ENCODE measurements around the gene NT5DC1. TPM values are rescaled to one million over a fixed set of nuclear protein-coding genes. Genes with fewer than 3 reads are reported as not detected.

The NT5DC1 gene
- total RNA-seq, 1 donor = 7.8 TPM

DNA sequence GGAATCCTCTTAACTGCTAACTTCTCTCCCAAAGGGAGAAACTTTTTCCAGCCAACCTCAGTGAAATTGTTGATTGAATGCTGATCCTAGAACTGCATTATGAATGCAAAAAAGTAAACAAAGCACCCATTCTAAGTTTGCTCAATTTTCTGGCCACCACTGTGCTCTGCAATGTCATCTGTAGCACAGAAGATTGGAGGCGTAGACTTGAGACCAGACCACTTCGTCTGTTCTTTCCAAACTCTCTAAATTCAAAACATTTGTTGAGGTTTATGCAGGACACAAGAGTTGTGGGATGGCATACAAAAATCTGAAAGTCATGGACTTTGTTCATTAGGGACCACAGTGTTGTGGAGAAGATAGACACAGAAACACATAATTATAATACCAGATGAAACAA is 190.1 kb downstream of the NT5DC1 start:
- TF ChIP-seq, protein P1, sequence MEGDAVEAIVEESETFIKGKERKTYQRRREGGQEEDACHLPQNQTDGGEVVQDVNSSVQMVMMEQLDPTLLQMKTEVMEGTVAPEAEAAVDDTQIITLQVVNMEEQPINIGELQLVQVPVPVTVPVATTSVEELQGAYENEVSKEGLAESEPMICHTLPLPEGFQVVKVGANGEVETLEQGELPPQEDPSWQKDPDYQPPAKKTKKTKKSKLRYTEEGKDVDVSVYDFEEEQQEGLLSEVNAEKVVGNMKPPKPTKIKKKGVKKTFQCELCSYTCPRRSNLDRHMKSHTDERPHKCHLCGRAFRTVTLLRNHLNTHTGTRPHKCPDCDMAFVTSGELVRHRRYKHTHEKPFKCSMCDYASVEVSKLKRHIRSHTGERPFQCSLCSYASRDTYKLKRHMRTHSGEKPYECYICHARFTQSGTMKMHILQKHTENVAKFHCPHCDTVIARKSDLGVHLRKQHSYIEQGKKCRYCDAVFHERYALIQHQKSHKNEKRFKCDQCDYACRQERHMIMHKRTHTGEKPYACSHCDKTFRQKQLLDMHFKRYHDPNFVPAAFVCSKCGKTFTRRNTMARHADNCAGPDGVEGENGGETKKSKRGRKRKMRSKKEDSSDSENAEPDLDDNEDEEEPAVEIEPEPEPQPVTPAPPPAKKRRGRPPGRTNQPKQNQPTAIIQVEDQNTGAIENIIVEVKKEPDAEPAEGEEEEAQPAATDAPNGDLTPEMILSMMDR (IDR thresholded peaks at IDR 0.05; ENCODE audit: insufficient read depth, low read depth, low read length) = no peak
- DNase-seq (ENCODE audit: low read depth) = no peak
- no peak overlapping the region for H3K4me3 ChIP-seq (ENCODE audit: low read depth, low read length)

DNA sequence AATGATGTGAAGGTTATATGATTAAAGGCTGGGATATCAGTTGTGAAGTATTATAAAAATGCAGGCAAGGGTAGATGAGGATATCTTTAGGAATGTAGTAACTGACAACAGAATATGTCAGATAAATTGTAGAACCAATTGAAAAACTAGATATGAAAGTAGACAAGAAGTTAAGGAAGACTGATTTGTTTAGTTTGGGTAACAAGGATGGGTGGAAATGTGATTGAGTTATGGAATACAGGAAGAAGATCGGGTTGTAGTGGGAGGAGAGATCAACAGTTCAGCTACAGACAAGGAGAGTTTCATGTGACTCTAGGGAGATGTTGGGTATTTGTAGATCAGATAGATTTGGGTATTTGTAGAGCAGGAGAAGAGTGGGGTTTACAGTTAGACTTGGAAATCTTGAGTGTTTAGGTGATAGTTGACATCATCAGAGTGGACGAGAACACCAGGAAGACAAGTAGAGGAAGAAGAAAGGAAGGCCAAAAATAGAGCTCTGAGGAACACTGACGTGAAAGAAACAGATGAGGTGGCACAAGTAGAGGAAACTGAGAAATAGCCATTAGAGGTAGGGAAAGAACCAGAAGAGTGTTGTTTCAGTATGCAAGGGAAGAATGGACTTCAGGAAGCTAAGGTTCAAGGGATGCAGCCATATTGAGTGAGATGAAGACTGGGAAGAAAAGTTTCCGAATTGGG is 191.2 kb downstream of the NT5DC1 start:
- no peak overlapping the region for H3K4me3 ChIP-seq (ENCODE audit: low read depth, low read length)
- DNase-seq (ENCODE audit: low read depth) = no peak
- TF ChIP-seq, protein P1 (IDR thresholded peaks at IDR 0.05; ENCODE audit: insufficient read depth, low read depth, low read length) = no peak

DNA sequence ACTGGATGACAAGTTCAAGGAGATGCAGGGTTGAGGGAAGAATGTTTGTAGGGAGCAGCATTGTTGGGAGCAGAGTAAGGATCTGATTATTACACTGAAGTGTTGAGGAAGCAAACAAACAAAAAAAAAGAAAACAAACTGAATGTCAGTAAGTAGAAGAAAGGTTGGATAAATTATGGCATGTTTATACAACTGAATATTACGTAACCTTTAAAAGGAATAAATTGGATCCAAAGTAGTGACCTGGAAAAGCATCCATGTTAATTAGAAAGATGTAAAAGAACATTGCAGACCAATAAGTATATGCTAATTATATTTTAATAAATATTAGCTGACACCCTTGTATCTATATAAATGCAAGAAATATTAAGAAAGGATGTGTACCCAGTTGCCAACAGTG is 191.9 kb downstream of the NT5DC1 start:
- DNase-seq (ENCODE audit: low read depth) = no peak
- no peak overlapping the region for H3K4me3 ChIP-seq (ENCODE audit: low read depth, low read length)
- TF ChIP-seq, protein P1 (IDR thresholded peaks at IDR 0.05; ENCODE audit: insufficient read depth, low read depth, low read length) = no peak

DNA sequence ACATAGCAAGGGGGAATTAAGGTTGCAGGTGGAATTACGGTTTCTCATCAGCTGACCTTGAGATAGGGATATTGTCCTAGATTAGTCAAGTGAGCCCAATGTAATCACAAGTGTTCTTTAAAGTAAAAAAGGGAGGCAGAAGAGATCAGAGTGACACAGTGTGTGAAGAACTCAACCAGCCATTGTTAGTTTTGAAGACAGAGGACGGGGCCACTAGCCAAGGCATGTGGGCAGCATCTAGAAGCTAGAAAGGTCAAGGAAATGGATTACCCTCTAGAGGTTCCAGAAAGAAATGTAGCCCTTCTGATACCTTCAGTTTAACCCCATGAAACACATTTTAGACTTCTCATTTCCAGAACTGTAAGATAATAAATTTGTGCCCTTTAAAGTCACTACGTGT is 197.6 kb downstream of the NT5DC1 start:
- no peak overlapping the region for H3K4me3 ChIP-seq (ENCODE audit: low read depth, low read length)
- DNase-seq (ENCODE audit: low read depth) = no peak
- TF ChIP-seq, protein P1 (IDR thresholded peaks at IDR 0.05; ENCODE audit: insufficient read depth, low read depth, low read length) = no peak

DNA sequence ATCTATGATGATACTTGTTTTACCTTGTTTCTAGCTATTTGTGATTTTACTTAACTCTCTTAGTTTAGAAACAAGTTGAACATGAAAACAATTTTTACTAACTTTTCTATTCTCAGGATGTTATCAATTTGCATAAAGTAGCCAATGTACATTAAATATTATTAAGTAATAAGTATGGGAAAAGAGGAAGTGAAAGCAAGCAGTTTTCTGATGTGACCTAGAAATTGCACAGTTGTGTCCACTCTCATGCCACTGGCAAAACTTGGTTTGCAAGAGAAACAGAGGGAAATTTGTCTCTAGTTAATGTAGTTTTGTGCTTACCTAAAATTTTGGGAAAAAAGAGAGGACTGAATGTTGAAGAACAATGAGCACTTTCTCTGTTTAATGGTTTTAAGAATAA is 198.3 kb downstream of the NT5DC1 start:
- TF ChIP-seq, protein P1 (IDR thresholded peaks at IDR 0.05; ENCODE audit: insufficient read depth, low read depth, low read length) = no peak
- H3K4me3 ChIP-seq (ENCODE audit: low read depth, low read length) = no peak overlapping the region
- no peak for DNase-seq (ENCODE audit: low read depth)

Other genes starting within 250 kb of the NT5DC1 start
- 0.32 and 0.43 TPM in 2 replicates for gene FRK, start 40.0 kb upstream of the NT5DC1 start, total RNA-seq
- gene COL10A1, start 25.3 kb downstream of the NT5DC1 start, total RNA-seq = 4.3 and 10.6 TPM in 2 replicates
- 16.4 and 18.0 TPM in 2 replicates for gene TSPYL4, start 153.2 kb downstream of the NT5DC1 start, total RNA-seq
- gene TSPYL1, start 179.1 kb downstream of the NT5DC1 start, total RNA-seq = 76.3 and 114 TPM in 2 replicates